Prostate gland (tissue), 2 donors: Measurements from ENCODE around the gene SPNS2. TPM values are rescaled to one million over a fixed set of nuclear protein-coding genes. Genes with fewer than 3 reads are reported as not detected.

Experiments used
- DNase-seq: peaks from one replicate; pipeline ENCODE4 v3.0.0-alpha.2; 2019; ENCODE audit warnings: low spot score
- H3K27ac ChIP-seq, 2 donors: fragments of 200-600 bp; sonication (generic); 2 replicates each; pipeline ENCODE4 v1.5.1; 2017 to 2019
- H3K27me3 ChIP-seq: fragments of 200-600 bp; sonication (generic); replicated peaks from 2 replicates; pipeline ENCODE4 v1.5.1; 2019; ENCODE audit not compliant: insufficient read depth
- H3K36me3 ChIP-seq, 2 donors: fragments of 200-600 bp; sonication (generic); 1 replicate in 1 of 2; 2 replicates in 1 of 2; pipeline versions ENCODE4 v1.5.1 to v1.8.1; 2017 to 2019
- H3K4me1 ChIP-seq: fragments of 200-600 bp; sonication (generic); replicated peaks from 2 replicates; pipeline ENCODE4 v1.5.1; 2019
- H3K4me3 ChIP-seq, 2 donors: fragments of 200-600 bp; sonication (generic); 2 replicates each; pipeline ENCODE4 v1.5.1; 2017 to 2019
- H3K9me3 ChIP-seq: fragments of 200-600 bp; sonication (generic); 2 replicates; pipeline ENCODE4 v1.5.1; 2017
- CTCF ChIP-seq, 4 experiments: fragments of 200-600 bp in 2 of 4; fragments of 450-650 bp in 2 of 4; sonication (generic) in 2 of 4; IDR thresholded peaks; 1 replicate in 3 of 4; 2 replicates in 1 of 4; pipeline ENCODE4 v1.5.1; 2016 to 2019; ENCODE audit warnings: antibody characterized with exemption in 4 of 4, mild to moderate bottlenecking in 2 of 4, moderate library complexity in 2 of 4
- POLR2A ChIP-seq: fragments of 450-650 bp; IDR thresholded peaks from one replicate; pipeline ENCODE4 v1.6.1; 2016; ENCODE audit warnings: antibody characterized with exemption, mild to moderate bottlenecking
- POLR2AphosphoS5 ChIP-seq: sonication (generic); formaldehyde crosslinking; IDR thresholded peaks from one replicate; pipeline ENCODE4 v1.6.1; 2017; ENCODE audit warnings: antibody characterized with exemption
- WGBS: methylation state at CpG from one replicate; pipeline ENCODE4 v1.1.5; 2018; 5-methylcytosine and 5-hydroxymethylcytosine counted together
- intact Hi-C: fragments of 100-400 bp; cut with DNase I; formaldehyde crosslinking; loops from one replicate; pipeline ENCODE4 v1.14.2; 2022
- total RNA-seq, 2 donors: library from RNA; depleted of rRNA; stranded (reverse); fragments of >200 nt; gene quantifications; one replicate each; pipeline ENCODE4 v1.1.0, GENCODE V29; 2016

SPNS2 gene
- total RNA-seq, 2 donors from 2014 or later: 6.6 to 14.0 TPM

- TF ChIP-seq CTCF (IDR thresholded peaks at IDR 0.05) (no peak), POLR2AphosphoS5 (no peak), POLR2A (no peak)
- no peak for DNase-seq
- Histone ChIP-seq H3K27ac (no peak overlapping the region), H3K27me3 (no peaks in the 10 kb centered on the region), H3K36me3 (peaks cover 0 to 14% of the 10 kb centered on the region in 2 donors), H3K4me3 (no peak overlapping the region), H3K9me3 (no peaks in the 10 kb centered on the region), H3K4me1 (no peaks in the 10 kb centered on the region)
- WGBS: 96% methylated on average over 14 of the region's 14 CpGs
- intact Hi-C loops: no loop called here
Measured at GRCh38 chr17:4542003-4542725, 43.5 kb downstream of the SPNS2 start.

GRCh38 chr17:4542726-4543191 is 44.1 kb downstream of the SPNS2 start:
- intact Hi-C loops: no loop called here
- H3K4me3 ChIP-seq: no peak overlapping the region
- no peak overlapping the region for H3K27ac ChIP-seq
- no peaks in the 10 kb centered on the region for H3K9me3 ChIP-seq
- H3K4me1 ChIP-seq: no peaks in the 10 kb centered on the region
- peaks cover 0 to 17% of the 10 kb centered on the region in 2 donors for H3K36me3 ChIP-seq
- no peak for TF ChIP-seq CTCF (IDR thresholded peaks at IDR 0.05)
- TF ChIP-seq POLR2A: no peak
- no peak for TF ChIP-seq POLR2AphosphoS5
- 89% methylated on average over 19 of the region's 19 CpGs for WGBS
- DNase-seq: no peak
- no peaks in the 10 kb centered on the region for H3K27me3 ChIP-seq

- DNase-seq: no peak
Measured at GRCh38 chr17:4543557-4544026, 44.9 kb downstream of the SPNS2 start.

GRCh38 chr17:4544135-4544950 is 45.7 kb downstream of the SPNS2 start:
- intact Hi-C loops: no loop called here
- Histone ChIP-seq H3K4me3 (no peak overlapping the region), H3K27me3 (no peaks in the 10 kb centered on the region), H3K36me3 (peaks cover 5 to 32% of the 10 kb centered on the region in 2 donors), H3K27ac (no peak overlapping the region), H3K4me1 (no peaks in the 10 kb centered on the region), H3K9me3 (no peaks in the 10 kb centered on the region)
- TF ChIP-seq POLR2AphosphoS5 (no peak), POLR2A (no peak), CTCF (IDR thresholded peaks at IDR 0.05) (no peak)
- 92% methylated on average over 33 of the region's 37 CpGs for WGBS
- no peak for DNase-seq

More at GRCh38 chr17:4543557-4544026, 44.9 kb downstream of the SPNS2 start:
- 73% methylated on average over 19 of the region's 19 CpGs for WGBS
- no peak overlapping the region for H3K27ac ChIP-seq
- intact Hi-C loops: no loop called here
- peaks cover 1 to 25% of the 10 kb centered on the region in 2 donors for H3K36me3 ChIP-seq
- no peaks in the 10 kb centered on the region for H3K9me3 ChIP-seq
- no peaks in the 10 kb centered on the region for H3K27me3 ChIP-seq
- H3K4me3 ChIP-seq: no peak overlapping the region
- TF ChIP-seq CTCF (IDR thresholded peaks at IDR 0.05) (no peak), POLR2A (no peak), POLR2AphosphoS5 (no peak)
- no peaks in the 10 kb centered on the region for H3K4me1 ChIP-seq
